RWPE1 (cell line): ENCODE results near the gene NEMP2.
"Not testable (repeated sequence)": the region's sequence is repeated elsewhere in the genome, so short reads cannot be mapped to it uniquely, and the experiment has no call there.

Experiments
- CTCF ChIA-PET: fragments of 350-600 bp; sonication (Branson Sonifier 250); formaldehyde crosslinking; extraction: SDS; loops from one replicate; lab custom pipeline; 2021; lab: Yijun Ruan, JAX
- POLR2A ChIA-PET: fragments of 400-600 bp; formaldehyde crosslinking; extraction: SDS; loops from one replicate; lab custom pipeline; 2020; ENCODE audit warnings: antibody characterized with exemption; ENCODE audit not compliant: low non-redundant PET; lab: Yijun Ruan, JAX
- DNase-seq: peaks from one replicate; pipeline ENCODE4 v3.0.0; 2012; ENCODE audit warnings: low spot score
- H3K27ac ChIP-seq: fragments of 450-650 bp; 2 replicates; pipeline ENCODE4 v1.5.1; 2017
- TF ChIP-seq, protein P1 (sequence below): fragments of 450-650 bp; conservative IDR thresholded peaks from 2 replicates; pipeline ENCODE4 v1.5.1; 2017; ENCODE audit warnings: low read depth, mild to moderate bottlenecking

Gene NEMP2

DNA sequence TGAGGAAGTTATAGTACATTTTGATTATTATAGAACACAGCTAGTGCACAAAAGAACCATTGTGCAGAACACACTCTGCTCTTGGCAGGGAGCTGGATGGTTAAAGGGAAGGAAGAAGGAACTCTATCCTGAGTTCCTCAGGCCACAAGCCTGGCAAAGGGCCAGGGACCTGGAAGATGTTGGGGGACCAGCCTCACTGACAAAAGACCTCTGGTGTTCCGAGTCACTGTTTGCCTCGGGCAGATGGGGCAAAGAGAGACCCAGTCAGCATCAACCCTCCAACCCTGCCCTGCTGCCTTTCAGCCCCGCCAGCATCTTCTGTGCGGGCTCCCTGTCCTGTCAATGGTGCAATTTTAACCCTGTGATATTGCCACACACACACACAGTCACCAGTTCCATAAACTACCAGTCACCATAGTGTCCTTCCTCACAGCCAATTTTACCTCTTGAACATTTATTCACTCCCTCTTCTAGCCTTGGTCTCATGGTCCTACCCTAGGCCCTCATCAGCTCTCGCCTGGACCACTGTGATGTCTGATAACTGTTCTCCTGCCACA, 21.9 kb downstream of the NEMP2 start:
- no peak for DNase-seq
- CTCF ChIA-PET = no interaction called here
- TF ChIP-seq, protein P1, sequence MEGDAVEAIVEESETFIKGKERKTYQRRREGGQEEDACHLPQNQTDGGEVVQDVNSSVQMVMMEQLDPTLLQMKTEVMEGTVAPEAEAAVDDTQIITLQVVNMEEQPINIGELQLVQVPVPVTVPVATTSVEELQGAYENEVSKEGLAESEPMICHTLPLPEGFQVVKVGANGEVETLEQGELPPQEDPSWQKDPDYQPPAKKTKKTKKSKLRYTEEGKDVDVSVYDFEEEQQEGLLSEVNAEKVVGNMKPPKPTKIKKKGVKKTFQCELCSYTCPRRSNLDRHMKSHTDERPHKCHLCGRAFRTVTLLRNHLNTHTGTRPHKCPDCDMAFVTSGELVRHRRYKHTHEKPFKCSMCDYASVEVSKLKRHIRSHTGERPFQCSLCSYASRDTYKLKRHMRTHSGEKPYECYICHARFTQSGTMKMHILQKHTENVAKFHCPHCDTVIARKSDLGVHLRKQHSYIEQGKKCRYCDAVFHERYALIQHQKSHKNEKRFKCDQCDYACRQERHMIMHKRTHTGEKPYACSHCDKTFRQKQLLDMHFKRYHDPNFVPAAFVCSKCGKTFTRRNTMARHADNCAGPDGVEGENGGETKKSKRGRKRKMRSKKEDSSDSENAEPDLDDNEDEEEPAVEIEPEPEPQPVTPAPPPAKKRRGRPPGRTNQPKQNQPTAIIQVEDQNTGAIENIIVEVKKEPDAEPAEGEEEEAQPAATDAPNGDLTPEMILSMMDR = no peak
- POLR2A ChIA-PET = no interaction called here
- peak overlapping the region; percentile 23; the same call in 1 of the 2 replicates for H3K27ac ChIP-seq

DNA sequence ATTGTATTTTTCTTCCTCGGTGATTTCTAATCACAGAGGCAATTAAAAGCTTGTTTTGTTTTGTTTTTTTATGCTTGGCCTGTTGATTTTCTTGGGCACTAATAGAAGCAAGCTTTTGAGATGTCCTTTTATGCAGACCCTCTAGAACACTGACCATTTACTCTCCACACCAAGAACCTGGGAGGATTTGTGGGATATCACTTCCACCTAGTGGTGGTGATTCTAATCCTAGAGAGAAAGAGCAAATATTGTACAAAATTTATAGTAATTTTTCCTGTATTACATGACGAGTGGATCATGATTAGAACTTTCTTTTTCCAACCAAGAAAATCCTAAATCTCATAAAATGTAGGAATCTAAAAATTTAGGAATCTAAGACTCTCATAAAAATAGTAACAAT, 23.4 kb downstream of the NEMP2 start:
- H3K27ac ChIP-seq = no peak overlapping the region
- POLR2A ChIA-PET = no interaction called here
- no peak for DNase-seq
- TF ChIP-seq, protein P1 = peak; percentile 36
- CTCF ChIA-PET = interaction anchor here (0.7 to 1.1 kb wide), 2 partner anchors 128 to 374 kb away, joined by 3 to 4 read pairs; no protein-coding TSS in a partner anchor

DNA sequence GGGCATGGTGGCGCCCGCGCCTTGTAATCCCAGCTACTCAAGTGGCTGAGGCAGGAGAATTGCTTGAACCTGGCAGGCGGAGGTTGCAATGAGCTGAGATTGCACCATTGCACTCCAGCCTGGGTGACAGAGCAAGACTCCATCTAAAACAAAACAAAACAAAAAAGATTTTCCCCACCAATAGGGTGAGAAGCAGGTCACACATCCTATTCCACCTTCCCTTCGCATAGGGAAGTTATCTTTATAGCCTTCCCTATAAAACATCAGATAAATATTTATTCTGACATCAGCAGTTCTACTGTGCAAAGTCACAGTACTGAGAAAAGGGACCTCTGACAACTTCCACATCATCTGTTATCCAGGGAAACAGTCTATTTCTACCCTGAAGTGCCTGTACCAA, 24.6 kb downstream of the NEMP2 start:
- DNase-seq, POLR2A ChIA-PET, H3K27ac ChIP-seq: not testable (repeated sequence)
- CTCF ChIA-PET = interaction anchor here (0.8 kb wide), 1 partner anchor 128 kb away, joined by 3 read pairs; no protein-coding TSS in a partner anchor

DNA sequence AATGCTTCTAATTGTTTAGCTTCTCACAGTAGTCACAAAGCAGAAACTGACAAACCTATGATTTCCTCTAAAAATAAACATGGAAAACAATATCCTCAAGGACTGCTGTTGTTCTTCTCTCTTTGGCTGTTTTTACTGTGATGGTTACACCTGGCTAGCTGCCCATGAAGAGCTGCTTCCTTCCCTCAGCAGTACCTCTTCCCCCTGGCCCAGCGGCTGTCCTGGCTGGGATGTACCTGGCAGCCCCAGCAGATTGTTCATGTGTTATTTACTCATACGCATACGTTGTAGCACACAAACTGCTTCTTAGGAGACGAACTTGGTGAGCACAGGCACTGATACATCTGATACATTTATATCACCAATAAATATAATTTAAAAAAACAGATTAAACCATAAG, 27.4 kb downstream of the NEMP2 start:
- ChIA-PET CTCF (no interaction called here), POLR2A (no interaction called here)
- DNase-seq = no peak
- no peak overlapping the region for H3K27ac ChIP-seq
- TF ChIP-seq, protein P1 = no peak

DNA sequence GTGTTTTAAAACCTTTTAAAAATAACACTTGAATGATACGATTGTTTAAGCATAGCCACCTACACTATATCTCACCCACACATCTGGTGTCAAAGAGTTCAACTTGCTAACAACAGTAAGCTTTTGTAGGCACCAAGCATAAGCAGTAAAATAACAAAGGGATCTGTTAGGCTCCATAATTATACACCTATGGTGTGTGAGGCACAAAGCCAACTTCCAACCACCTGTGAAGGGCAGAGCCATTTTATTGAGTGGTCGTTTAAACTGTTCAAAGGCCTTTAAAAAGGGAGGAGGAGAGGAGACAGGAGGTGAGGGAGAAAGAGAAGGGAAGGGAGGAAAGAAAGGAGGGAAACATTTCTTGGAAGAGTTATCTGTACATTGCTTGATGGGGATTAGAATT, 27.9 kb downstream of the NEMP2 start:
- no peak overlapping the region for H3K27ac ChIP-seq
- POLR2A ChIA-PET = no interaction called here
- TF ChIP-seq, protein P1 = no peak
- no peak for DNase-seq
- CTCF ChIA-PET = interaction anchor here (0.7 kb wide), 1 partner anchor 80 kb away, joined by 3 read pairs; no protein-coding TSS in a partner anchor

GRCh38 chr2:190505696-190506095, 28.8 kb downstream of the NEMP2 start:
- no peak for DNase-seq
- H3K27ac ChIP-seq = no peak overlapping the region
- TF ChIP-seq, protein P1 = no peak
- POLR2A ChIA-PET = no interaction called here
- CTCF ChIA-PET = no interaction called here

- ChIA-PET POLR2A (no interaction called here), CTCF (interaction anchor here (0.5 to 0.9 kb wide), 2 partner anchors 9 to 60 kb away, joined by 3 to 4 read pairs; no protein-coding TSS in a partner anchor)
- DNase-seq = no peak
- H3K27ac ChIP-seq = no peak overlapping the region
- TF ChIP-seq, protein P1 = no peak
Measured at GRCh38 chr2:190504912-190505311, 29.6 kb downstream of the NEMP2 start.
